ENCODE measurements around the gene CAMKV. TPM values are rescaled to one million over a fixed set of nuclear protein-coding genes. Genes with fewer than 3 reads are reported as not detected.

CAMKV gene
- total and polyA plus RNA-seq, 10 of the 15 experiments (the other 5 are each of a cell fraction or from before 2014, with no cell fraction given), result 0.06 to 0.20 TPM; not detected in 8

GRCh38 chr3:49906073-49906743 lies 36.5 kb upstream of the CAMKV start:
- Histone ChIP-seq H3K4me2 (ENCODE audit: control insufficient read depth, insufficient read depth) (peak overlapping the region; percentile 19), H2AFZ (ENCODE audit: control insufficient read depth, low read depth, low read length) (peak overlapping the region; percentile 38), H3K9ac (ENCODE audit: control insufficient read depth, insufficient read depth, low read length) (no peak overlapping the region; the same call in 1 of the 2 replicates), H3K4me3 (0 out of 2 replicates have a peak overlapping the region, but pooled peaks have one; percentile 3), H3K27me3 (replicated peaks in 1 of 2; ENCODE audit: control insufficient read depth in 2 of 2, insufficient read depth in 2 of 2, low read length in 1 of 2) (no peaks in the 10 kb centered on the region), H3K36me3 (ENCODE audit: control insufficient read depth in 2 of 2, insufficient read depth in 2 of 2, low read length in 1 of 2) (peaks cover 0 to 2% of the 10 kb centered on the region in 2 experiments; a peak in 2 of 4 replicates), H3K79me2 (ENCODE audit: control insufficient read depth, insufficient read depth, low read length) (no peaks in the 10 kb centered on the region), H3K27ac (ENCODE audit: control insufficient read depth, insufficient read depth) (peak overlapping the region; percentile 46), H3K9me3 (replicated peaks; ENCODE audit: control insufficient read depth, insufficient read depth, low read length) (no peaks in the 10 kb centered on the region), H4K20me1 (ENCODE audit: control insufficient read depth, insufficient read depth) (no peaks in the 10 kb centered on the region), H3K4me1 (ENCODE audit: control insufficient read depth, insufficient read depth, low read length) (peaks cover 25% of the 10 kb centered on the region)
- POLR2A ChIA-PET, result interaction anchor here (1.1 to 1.5 kb wide), 2 partner anchors 23 to 33 kb away, joined by 3 to 5 read pairs; partner anchors contain the start of genes MON1A and RBM6
- no peak for FAIRE-seq
- no peak for DNase-seq (ENCODE audit: low read depth, low spot score)
- intact Hi-C loops (cut with micrococcal nuclease; ENCODE audit: unreplicated experiment), result loop anchor here (1.0 to 5.0 kb wide), 4 partner anchors 49 to 203 kb away; partner anchors contain the start of genes INKA1 and TRAIP
- no TSS peak for BruUV-seq (replicated peaks)
- WGBS (ENCODE audit: insufficient coverage, insufficient replicate concordance, low lambda C conversion rate, missing lambda C conversion rate), result 17% methylated on average over 14 of the region's 15 CpGs
- SMC1A ChIA-PET (ENCODE audit: uncharacterized antibody, unreplicated experiment), result interaction anchor here (0.6 to 1.7 kb wide), 12 partner anchors 10 to 784 kb away, joined by 3 to 7 read pairs (median 4); partner anchors contain the start of gene INKA1
- CTCF ChIA-PET, result interaction anchor here (0.7 to 8.4 kb wide), 23 partner anchors 8 to 366 kb away, joined by 3 to 70 read pairs (median 4); partner anchors contain the start of gene INKA1
- ATAC-seq, result peak; percentile 72
- in situ Hi-C loops (cut with MboI), result loop anchor here (5.0 kb wide), 1 partner anchor 104 kb away; the partner anchor contains the start of gene INKA1
- RAD21 ChIA-PET (ENCODE audit: unreplicated experiment), result interaction anchor here (0.8 to 3.3 kb wide), 8 partner anchors 22 to 102 kb away, joined by 3 to 33 read pairs (median 6); partner anchors contain the start of genes INKA1, RBM6 and TRAIP
- no peak for TF ChIP-seq NKRF (conservative IDR thresholded peaks at IDR 0.05)
- no peak for TF ChIP-seq ZBTB40 (IDR thresholded peaks at IDR 0.05; ENCODE audit: borderline replicate concordance)
- no peak for TF ChIP-seq MLLT1 (IDR thresholded peaks at IDR 0.05)
- TF ChIP-seq CUX1 (IDR thresholded peaks at IDR 0.05; ENCODE audit: insufficient replicate concordance, low read depth, low read length), result no peak
- no peak for TF ChIP-seq SIN3A (IDR thresholded peaks at IDR 0.05; ENCODE audit: low read depth, low read length)
- TF ChIP-seq CREB1 (IDR thresholded peaks at IDR 0.05; ENCODE audit: low read depth), result no peak
- no peak for TF ChIP-seq ZZZ3 (IDR thresholded peaks at IDR 0.05; ENCODE audit: control insufficient read depth, insufficient read length, low read depth)
- peak; percentile 39 to 63; a peak in 2 of 4 replicates for TF ChIP-seq IKZF2 (IDR thresholded peaks at IDR 0.05)

Data from GM12878 (cell line).